Measurements from ENCODE around the gene HOXB2. TPM values are rescaled to one million over a fixed set of nuclear protein-coding genes. Genes with fewer than 3 reads are reported as not detected.

The HOXB2 gene
- total RNA-seq, 2 experiments from 2014 or later: 4.8 to 4.9 TPM

DNA sequence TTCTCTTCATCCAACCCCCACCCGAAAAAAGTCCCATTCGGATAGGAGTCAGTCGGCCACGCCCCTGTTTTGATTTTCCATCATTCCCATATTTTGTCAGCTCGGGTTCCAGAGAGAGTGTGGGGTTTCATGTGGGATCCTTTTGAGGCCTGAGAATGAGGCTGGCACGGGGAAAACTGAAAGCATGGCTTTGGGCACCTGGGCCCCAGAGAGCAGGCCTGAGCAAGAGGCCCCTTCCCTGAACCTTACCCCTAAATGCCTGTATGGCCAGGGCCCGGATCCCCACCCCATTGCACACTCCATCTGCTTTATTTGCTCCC is 37.8 kb upstream of the HOXB2 start:
- CTCF ChIA-PET: interaction anchor here (1.0 to 1.6 kb wide), 3 partner anchors 10 to 90 kb away, joined by 4 to 6 read pairs (median 6); partner anchors contain the start of gene HOXB5
- Mint-ChIP-seq H3K27ac (no peak overlapping the region), H3K4me3 (peak overlapping the region; percentile 7), H3K4me1 (ENCODE audit: low read depth) (peaks cover 66% of the 10 kb centered on the region), H3K9me3 (no peaks in the 10 kb centered on the region), H3K27me3 (peaks cover 97% of the 10 kb centered on the region), H3K36me3 (ENCODE audit: low read depth) (no peaks in the 10 kb centered on the region)
- H3K4me1 ChIP-seq (ENCODE audit: insufficient read depth, low read length): peaks cover 59% of the 10 kb centered on the region
- peaks cover 0 to 3% of the 10 kb centered on the region in 2 experiments for H3K9me3 ChIP-seq (ENCODE audit: control insufficient read depth in 1 of 2, insufficient read depth in 1 of 2, low read length in 2 of 2)
- no peak overlapping the region for H3K27ac ChIP-seq (ENCODE audit: low read depth in 1 of 2, low read length in 2 of 2)
- POLR2A ChIA-PET: interaction anchor here (0.6 kb wide), 1 partner anchor 13 kb away, joined by 3 read pairs; no protein-coding TSS in a partner anchor
- H3K36me3 ChIP-seq (ENCODE audit: insufficient read depth, low read length): no peaks in the 10 kb centered on the region
- intact Hi-C loops (cut with DNase I, micrococcal nuclease): no loop called here
- peaks cover 62 to 79% of the 10 kb centered on the region in 2 experiments for H3K27me3 ChIP-seq (ENCODE audit: control insufficient read depth in 1 of 2, insufficient read depth in 2 of 2, low read length in 2 of 2)
- DNase-seq (no peak), ATAC-seq (ENCODE audit: poor library complexity) (no peak)
- TF ChIP-seq, protein P1, sequence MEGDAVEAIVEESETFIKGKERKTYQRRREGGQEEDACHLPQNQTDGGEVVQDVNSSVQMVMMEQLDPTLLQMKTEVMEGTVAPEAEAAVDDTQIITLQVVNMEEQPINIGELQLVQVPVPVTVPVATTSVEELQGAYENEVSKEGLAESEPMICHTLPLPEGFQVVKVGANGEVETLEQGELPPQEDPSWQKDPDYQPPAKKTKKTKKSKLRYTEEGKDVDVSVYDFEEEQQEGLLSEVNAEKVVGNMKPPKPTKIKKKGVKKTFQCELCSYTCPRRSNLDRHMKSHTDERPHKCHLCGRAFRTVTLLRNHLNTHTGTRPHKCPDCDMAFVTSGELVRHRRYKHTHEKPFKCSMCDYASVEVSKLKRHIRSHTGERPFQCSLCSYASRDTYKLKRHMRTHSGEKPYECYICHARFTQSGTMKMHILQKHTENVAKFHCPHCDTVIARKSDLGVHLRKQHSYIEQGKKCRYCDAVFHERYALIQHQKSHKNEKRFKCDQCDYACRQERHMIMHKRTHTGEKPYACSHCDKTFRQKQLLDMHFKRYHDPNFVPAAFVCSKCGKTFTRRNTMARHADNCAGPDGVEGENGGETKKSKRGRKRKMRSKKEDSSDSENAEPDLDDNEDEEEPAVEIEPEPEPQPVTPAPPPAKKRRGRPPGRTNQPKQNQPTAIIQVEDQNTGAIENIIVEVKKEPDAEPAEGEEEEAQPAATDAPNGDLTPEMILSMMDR (IDR thresholded peaks at IDR 0.05): no peak
- no peak overlapping the region for H3K4me3 ChIP-seq (ENCODE audit: low read length)

DNA sequence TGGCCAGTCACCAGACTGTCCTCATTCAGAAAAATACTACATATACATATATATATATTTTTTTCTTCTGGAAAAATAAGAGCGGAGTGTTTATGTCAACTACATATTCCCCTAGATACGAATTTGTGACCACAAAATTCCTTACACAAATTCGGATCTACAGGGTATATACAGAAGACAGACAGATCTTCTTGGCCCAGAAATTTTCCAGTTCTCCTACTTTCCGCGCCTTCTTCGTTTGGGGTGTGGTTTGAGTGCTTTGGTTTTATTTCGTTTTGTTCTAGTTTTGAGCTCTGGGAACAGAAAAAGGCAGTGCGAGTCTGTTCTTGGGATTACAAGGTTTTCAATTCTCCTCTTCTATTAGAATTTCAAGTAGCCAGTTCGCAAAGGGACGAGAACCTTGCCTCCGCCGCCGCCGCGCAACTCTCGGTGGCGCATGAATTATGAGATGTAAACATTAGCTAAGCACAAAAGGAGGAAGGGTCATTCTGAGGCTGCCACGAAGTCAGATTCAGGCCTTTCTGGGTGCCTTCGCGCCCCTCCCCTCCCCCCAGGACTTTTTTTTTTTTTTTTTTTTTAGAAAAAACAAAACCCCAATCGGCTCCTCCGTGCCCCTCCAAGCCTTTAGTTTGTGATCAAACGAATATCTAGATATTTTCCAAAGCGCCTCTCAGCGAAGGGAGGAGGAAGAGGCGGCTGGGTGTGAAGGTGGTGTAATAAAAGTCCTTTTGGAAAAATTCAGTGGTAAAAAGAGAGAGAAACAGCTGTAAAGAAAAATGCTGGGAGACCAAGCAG is 35.0 kb upstream of the HOXB2 start:
- Histone ChIP-seq H3K9me3 (ENCODE audit: control insufficient read depth in 1 of 2, insufficient read depth in 1 of 2, low read length in 2 of 2) (peaks cover 0 to 3% of the 10 kb centered on the region in 2 experiments), H3K27ac (ENCODE audit: low read depth in 1 of 2, low read length in 2 of 2) (no peak overlapping the region), H3K36me3 (ENCODE audit: insufficient read depth, low read length) (no peaks in the 10 kb centered on the region), H3K4me3 (ENCODE audit: low read length) (no peak overlapping the region), H3K27me3 (ENCODE audit: control insufficient read depth in 1 of 2, insufficient read depth in 2 of 2, low read length in 2 of 2) (peaks cover 43 to 53% of the 10 kb centered on the region in 2 experiments), H3K4me1 (ENCODE audit: insufficient read depth, low read length) (peaks cover 64% of the 10 kb centered on the region)
- H3K36me3 Mint-ChIP-seq (ENCODE audit: low read depth): no peaks in the 10 kb centered on the region
- H3K27me3 Mint-ChIP-seq: peaks cover 83% of the 10 kb centered on the region
- DNase-seq: no peak
- TF ChIP-seq, protein P1 (IDR thresholded peaks at IDR 0.05): no peak
- POLR2A ChIA-PET: no interaction called here
- H3K4me1 Mint-ChIP-seq (ENCODE audit: low read depth): peaks cover 61% of the 10 kb centered on the region
- ATAC-seq (ENCODE audit: poor library complexity): no peak
- peak overlapping the region; percentile 92 for H3K4me3 Mint-ChIP-seq
- intact Hi-C loops (cut with DNase I, micrococcal nuclease): no loop called here
- H3K9me3 Mint-ChIP-seq: no peaks in the 10 kb centered on the region
- no peak overlapping the region for H3K27ac Mint-ChIP-seq
- CTCF ChIA-PET: no interaction called here

DNA sequence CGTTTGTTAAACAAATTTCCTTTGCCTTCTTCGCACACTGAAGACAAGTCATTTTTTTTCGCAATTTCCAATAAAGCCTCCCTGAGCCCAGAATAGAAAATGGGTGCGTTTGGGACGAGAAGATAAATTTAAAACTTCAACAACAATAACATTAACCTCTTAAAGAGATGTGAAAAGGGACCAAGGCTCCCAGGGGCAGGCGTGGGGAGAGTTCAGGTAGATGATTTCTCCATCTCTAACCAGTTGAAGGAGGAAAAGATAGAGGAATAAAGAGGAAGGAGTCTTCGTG is 34.5 kb upstream of the HOXB2 start:
- H3K4me3 Mint-ChIP-seq: peak overlapping the region; percentile 92
- H3K4me1 ChIP-seq (ENCODE audit: insufficient read depth, low read length): peaks cover 61% of the 10 kb centered on the region
- ChIA-PET CTCF (no interaction called here), POLR2A (no interaction called here)
- TF ChIP-seq, protein P1 (IDR thresholded peaks at IDR 0.05): no peak
- ATAC-seq (ENCODE audit: poor library complexity) (no peak), DNase-seq (no peak)
- no peak overlapping the region for H3K27ac Mint-ChIP-seq
- H3K27me3 Mint-ChIP-seq: peaks cover 83% of the 10 kb centered on the region
- peak overlapping the region; percentile 84 for H3K4me3 ChIP-seq (ENCODE audit: low read length)
- H3K9me3 Mint-ChIP-seq: no peaks in the 10 kb centered on the region
- H3K4me1 Mint-ChIP-seq (ENCODE audit: low read depth): peaks cover 59% of the 10 kb centered on the region
- intact Hi-C loops (cut with DNase I, micrococcal nuclease): no loop called here
- peaks cover 0 to 3% of the 10 kb centered on the region in 2 experiments for H3K9me3 ChIP-seq (ENCODE audit: control insufficient read depth in 1 of 2, insufficient read depth in 1 of 2, low read length in 2 of 2)
- H3K36me3 ChIP-seq (ENCODE audit: insufficient read depth, low read length): no peaks in the 10 kb centered on the region
- H3K36me3 Mint-ChIP-seq (ENCODE audit: low read depth): no peaks in the 10 kb centered on the region
- peaks cover 42 to 51% of the 10 kb centered on the region in 2 experiments for H3K27me3 ChIP-seq (ENCODE audit: control insufficient read depth in 1 of 2, insufficient read depth in 2 of 2, low read length in 2 of 2)
- H3K27ac ChIP-seq (ENCODE audit: low read depth in 1 of 2, low read length in 2 of 2): no peak overlapping the region

All from CD4-positive, alpha-beta T cell (primary cell).